Measurements from ENCODE around the gene SUSD1. TPM values are rescaled to one million over a fixed set of nuclear protein-coding genes. Genes with fewer than 3 reads are reported as not detected.

The SUSD1 gene
- polyA plus RNA-seq, result 0.23 TPM in 1 of 2 replicates, not detected in the other

GRCh38 chr9:112174965-112175795 is at the start of gene SUSD1:
SUSD1 (minus strand) TSS chr9:112175297; CDS start chr9:112175235, 62 bp downstream.

Other genes with a start within 250 kb of the SUSD1 start
- gene PTBP3, start 158.3 kb upstream of the SUSD1 start, polyA plus RNA-seq, result 4.2 and 4.9 TPM in 2 replicates
- gene HSDL2, start 204.8 kb upstream of the SUSD1 start, polyA plus RNA-seq, result 13.7 and 14.3 TPM in 2 replicates

Measured in Purkinje cell (primary cell).